ENCODE data around the gene FER. TPM values are rescaled to one million over a fixed set of nuclear protein-coding genes. Genes with fewer than 3 reads are reported as not detected.

FER gene
- polyA plus RNA-seq, 3 donors from 2014 or later, result 6.1 to 23.9 (median 17.9) TPM

DNA sequence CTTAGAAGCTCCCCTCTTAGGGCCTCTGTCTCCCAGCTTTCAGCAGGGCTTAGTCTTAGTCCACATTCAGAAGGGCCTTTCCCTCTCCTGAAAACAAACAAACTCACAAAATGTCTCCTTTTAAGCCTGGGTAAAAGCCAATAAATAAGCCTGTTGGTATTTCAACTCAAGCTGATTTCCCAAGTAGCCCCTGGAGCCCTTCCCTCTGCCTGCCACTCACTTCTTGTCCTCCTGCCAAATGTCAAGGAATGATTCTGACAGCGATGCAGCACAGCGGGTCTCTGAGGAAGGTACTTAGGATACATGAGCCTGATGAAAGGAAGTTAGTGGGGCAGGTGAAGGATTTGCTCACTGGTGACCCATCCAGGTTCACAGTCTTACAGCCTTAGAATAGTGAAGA is 451.6 kb downstream of the FER start:
- Mint-ChIP-seq H3K4me3 (no peak overlapping the region), H3K36me3 (peaks cover 0 to 7% (median 0%) of the 10 kb centered on the region in 3 donors), H3K27me3 (ENCODE audit: low read depth in 3 of 3) (peaks cover 0 to 2% (median 0%) of the 10 kb centered on the region in 3 donors), H3K9me3 (peaks cover 0 to 3% (median under 1%) of the 10 kb centered on the region in 6 donors), H3K27ac (no peak overlapping the region), H3K4me1 (no peaks in the 10 kb centered on the region)
- DNase-seq, result no peak

DNA sequence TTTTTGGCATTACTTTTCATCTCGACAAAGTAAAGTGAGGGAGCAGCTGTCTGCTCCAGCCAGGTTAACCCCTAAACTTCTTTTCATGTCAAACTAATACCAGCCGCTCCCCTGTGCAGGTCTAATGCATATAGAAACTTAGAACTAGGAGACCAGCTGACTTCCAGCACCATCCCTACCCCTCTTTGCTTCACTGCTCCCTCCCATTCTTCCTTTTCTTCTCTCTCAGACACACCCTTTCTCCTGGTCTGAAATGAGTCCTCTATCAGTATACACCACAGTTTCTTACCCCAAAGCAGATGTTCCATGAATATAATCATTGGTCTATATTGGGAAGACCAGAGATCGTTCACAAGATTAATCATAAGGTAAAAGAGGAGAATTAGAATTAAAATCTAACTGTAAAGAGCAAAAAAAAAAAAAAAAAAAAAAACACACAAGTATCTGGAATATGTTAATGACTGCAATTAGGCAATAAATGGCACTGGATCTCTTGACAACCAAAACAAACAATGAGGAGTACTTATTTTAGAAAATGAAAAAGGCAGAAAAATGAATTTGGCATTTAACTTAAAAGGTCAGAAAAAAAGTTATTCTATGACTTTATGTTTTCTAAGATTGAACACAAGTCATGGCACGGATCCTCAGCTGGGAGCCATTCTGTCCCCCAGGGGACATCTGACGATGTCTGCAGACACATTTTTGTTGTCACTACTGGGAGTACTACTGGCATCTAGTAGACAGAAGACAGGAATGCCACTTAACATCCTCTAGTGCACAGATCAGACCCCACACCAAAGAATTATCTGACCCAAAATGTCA is 452.3 kb downstream of the FER start:
- Mint-ChIP-seq H3K36me3 (peaks cover 0 to 7% (median 0%) of the 10 kb centered on the region in 3 donors), H3K4me1 (no peaks in the 10 kb centered on the region), H3K4me3 (no peak overlapping the region), H3K27me3 (ENCODE audit: low read depth in 3 of 3) (peaks cover 0 to 4% (median 0%) of the 10 kb centered on the region in 3 donors), H3K9me3 (peaks cover 0 to 8% (median 5%) of the 10 kb centered on the region in 6 donors), H3K27ac (no peak overlapping the region)
- no peak for DNase-seq

DNA sequence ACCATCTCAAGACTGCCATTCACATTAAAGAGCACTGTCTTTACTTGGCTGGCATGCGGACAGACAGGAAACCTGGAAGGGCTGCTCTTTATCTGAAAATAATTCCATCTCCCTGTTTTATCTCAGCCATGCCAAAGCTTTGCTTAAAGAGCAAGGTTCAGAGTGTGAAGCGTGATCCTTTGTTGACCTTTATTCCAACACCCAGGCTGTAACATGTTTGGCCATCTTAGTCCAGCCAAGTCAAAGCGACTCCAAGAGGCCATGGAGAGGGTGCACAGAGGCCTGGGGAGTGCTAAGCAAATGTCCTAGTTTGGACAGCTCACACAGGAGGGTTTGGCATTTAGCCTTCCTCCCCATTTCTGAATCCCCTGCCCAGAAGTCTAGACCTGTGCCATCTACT is 467.3 kb downstream of the FER start:
- no peaks in the 10 kb centered on the region for H3K4me1 Mint-ChIP-seq
- DNase-seq, result no peak
- H3K4me3 Mint-ChIP-seq, result no peak overlapping the region
- peaks cover 0 to 4% (median 0%) of the 10 kb centered on the region in 3 donors for H3K36me3 Mint-ChIP-seq
- no peak overlapping the region for H3K27ac Mint-ChIP-seq
- H3K9me3 Mint-ChIP-seq, result peaks cover 0 to 21% (median 14%) of the 10 kb centered on the region in 6 donors
- peaks cover 1 to 3% (median 2%) of the 10 kb centered on the region in 3 donors for H3K27me3 Mint-ChIP-seq (ENCODE audit: low read depth in 3 of 3)

DNA sequence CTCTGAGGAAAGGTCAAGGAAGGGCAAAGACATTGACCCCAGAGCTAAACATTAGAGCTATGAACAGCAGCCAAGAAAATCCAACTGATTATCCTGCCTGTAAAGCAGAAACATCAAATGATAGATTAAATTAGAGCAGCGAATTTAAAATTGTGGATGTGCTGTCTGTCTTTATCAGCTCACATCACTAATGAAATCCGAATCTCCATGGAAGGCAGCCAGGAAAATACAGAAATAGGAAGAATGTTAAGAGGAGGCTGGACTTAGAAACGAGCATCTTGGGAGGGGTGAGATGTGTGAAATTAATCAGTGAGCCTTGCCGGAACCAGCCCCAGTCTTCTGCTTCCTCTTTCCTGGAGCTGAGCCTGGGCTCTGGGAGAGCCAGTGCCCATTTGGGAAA is 471.1 kb downstream of the FER start:
- Mint-ChIP-seq H3K4me3 (no peak overlapping the region), H3K36me3 (no peaks in the 10 kb centered on the region), H3K4me1 (no peaks in the 10 kb centered on the region), H3K27ac (no peak overlapping the region), H3K27me3 (ENCODE audit: low read depth in 3 of 3) (peaks cover 0 to 1% (median 0%) of the 10 kb centered on the region in 3 donors), H3K9me3 (peaks cover 0 to 8% (median 0%) of the 10 kb centered on the region in 6 donors)
- DNase-seq, result no peak

DNA sequence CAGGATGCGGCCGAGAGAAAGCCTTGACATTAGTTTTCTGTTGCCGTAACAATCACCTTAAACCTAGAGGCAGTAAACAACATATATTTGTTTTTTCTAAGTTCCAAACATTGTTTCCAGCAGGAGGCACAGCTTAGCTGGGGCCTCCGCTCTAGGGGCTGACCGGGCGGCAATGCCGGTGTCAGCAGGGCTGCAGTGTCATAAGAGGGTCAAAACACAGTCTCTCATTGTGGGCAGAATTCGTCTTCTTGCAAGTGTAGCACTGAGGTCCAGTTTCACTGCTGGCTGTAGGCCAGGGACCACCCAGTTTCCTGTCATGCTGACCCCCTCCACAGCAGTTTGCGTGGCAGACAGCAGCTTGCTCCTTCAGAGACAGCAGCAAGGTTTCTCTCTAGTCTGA is 475.8 kb downstream of the FER start:
- Mint-ChIP-seq H3K4me1 (no peaks in the 10 kb centered on the region), H3K4me3 (no peak overlapping the region), H3K27me3 (ENCODE audit: low read depth in 3 of 3) (peaks cover 0 to 8% (median 0%) of the 10 kb centered on the region in 3 donors), H3K27ac (no peak overlapping the region), H3K36me3 (no peaks in the 10 kb centered on the region), H3K9me3 (peaks cover 0 to 2% (median 0%) of the 10 kb centered on the region in 6 donors)
- no peak for DNase-seq

DNA sequence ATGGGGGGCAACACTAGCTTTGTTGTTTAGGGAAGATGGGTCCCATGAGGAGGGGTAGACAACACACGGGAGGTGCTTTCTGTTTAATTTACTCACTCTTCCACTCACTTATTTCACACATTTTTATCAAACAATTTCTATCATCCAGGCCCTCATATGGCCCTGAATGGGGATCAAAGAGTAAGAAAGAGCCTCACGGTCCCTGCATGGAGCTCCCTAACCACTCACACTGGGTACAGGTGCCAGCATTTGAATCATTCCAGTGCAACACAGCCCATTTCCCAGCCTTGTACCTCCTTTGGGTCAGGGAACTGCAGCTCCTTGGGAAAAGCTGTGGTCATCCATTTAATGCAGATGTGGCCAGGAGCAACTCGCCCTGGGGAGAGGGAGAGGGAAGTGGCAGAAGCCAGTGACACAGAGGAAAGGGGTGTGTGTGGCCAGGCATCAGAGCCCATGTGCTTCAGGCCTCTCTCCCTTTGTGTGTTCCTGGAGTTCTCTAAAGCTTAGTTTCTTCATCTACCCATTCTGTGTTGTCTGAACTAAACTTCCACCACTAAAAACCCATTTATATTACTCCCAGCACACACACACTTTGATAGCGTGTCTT is 476.7 kb downstream of the FER start:
- no peaks in the 10 kb centered on the region for H3K36me3 Mint-ChIP-seq
- no peak for DNase-seq
- no peak overlapping the region for H3K4me3 Mint-ChIP-seq
- no peak overlapping the region for H3K27ac Mint-ChIP-seq
- H3K4me1 Mint-ChIP-seq, result no peaks in the 10 kb centered on the region
- H3K9me3 Mint-ChIP-seq, result no peaks in the 10 kb centered on the region
- H3K27me3 Mint-ChIP-seq (ENCODE audit: low read depth in 3 of 3), result peaks cover 0 to 8% (median 0%) of the 10 kb centered on the region in 3 donors

DNA sequence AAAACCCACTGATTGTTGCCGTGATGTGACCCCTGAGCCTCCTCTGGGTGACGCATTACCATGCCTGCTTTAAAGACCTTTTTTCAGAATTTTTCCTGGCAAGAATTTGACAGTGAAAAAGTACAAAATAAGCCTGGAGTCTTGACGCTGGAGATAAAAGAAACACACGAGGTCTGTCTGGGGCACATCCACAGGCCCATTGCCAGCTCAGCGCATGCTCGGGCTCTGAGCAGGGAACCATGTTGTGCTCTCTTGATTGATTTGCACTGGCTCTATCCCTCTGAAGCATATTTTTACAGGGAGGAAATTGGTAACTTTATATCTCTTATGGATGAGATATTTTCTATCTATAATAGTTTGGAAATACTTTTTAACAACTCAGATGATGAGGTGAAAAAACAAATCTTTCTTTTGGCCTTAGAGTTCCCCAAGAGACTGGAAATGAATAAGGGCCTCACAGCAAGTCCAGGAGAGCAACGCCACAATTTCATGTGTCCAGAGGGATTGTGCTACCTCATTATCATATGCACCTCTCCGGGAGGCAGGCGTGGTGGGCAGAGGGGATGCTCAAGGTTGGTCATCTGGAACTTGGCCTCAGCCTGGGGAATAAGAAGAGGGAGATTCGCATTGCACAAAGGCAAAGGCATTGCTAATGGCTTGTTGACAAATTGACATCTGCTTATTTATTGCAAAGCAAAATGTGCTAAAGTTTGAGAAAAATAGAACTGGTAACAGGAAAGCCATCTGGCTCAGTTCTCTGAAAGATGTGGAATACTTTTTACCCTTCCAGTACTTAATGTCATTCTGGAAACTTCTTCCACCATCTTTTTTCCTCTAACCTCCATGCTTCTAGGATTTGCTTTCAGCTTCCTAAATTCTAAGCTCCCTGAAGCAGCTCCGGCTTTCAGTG is 478.3 kb downstream of the FER start:
- Mint-ChIP-seq H3K36me3 (no peaks in the 10 kb centered on the region), H3K9me3 (no peaks in the 10 kb centered on the region), H3K4me3 (no peak overlapping the region), H3K27ac (no peak overlapping the region), H3K4me1 (no peaks in the 10 kb centered on the region), H3K27me3 (ENCODE audit: low read depth in 3 of 3) (peaks cover 0 to 8% (median 0%) of the 10 kb centered on the region in 3 donors)
- DNase-seq, result no peak

DNA sequence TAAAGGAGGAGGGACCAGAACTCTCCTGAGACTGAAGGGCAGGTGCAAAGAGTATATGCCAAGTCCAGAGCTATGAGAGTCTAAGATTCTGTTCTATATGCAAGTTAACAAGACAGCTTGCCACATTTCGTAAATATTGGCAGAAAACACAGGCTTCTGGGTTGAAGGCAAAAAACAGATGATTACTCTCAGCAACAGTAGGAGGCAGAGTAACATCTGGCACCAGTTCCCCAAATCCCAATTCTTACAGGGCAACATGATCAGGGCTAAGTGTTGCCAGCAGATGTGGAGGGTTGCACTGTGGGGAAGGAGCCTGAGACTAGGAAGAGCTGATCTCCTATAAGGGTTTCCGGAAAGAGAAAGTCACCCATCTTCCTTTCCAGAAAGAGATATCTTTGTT is 482.7 kb downstream of the FER start:
- Mint-ChIP-seq H3K9me3 (peaks cover 0 to 2% (median 0%) of the 10 kb centered on the region in 6 donors), H3K27ac (no peak overlapping the region), H3K4me1 (no peaks in the 10 kb centered on the region), H3K4me3 (no peak overlapping the region), H3K36me3 (peaks cover 0 to 4% (median 0%) of the 10 kb centered on the region in 3 donors), H3K27me3 (ENCODE audit: low read depth in 3 of 3) (peaks cover 0 to 14% (median 0%) of the 10 kb centered on the region in 3 donors)
- no peak for DNase-seq

DNA sequence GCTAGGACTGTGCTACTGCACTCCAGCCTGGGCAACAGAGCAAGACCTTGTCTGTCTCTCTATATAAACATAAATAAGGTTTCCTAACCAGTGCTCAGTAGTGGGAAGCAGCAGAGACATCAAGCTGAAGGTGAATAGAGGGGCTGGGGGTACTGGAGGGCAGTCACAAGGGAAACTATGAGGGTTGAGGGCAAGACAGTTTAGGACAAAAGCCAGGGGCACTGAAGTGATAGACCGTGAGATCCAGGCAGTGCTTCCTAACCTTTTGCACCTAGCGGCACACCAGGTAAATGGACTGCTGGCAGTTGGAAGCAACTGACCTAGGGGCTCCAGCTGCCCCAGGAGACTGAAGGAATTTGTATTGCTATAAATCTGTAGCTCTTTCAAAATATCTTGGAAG is 483.6 kb downstream of the FER start:
- peaks cover 0 to 2% (median 0%) of the 10 kb centered on the region in 6 donors for H3K9me3 Mint-ChIP-seq
- H3K27me3 Mint-ChIP-seq (ENCODE audit: low read depth in 3 of 3), result peaks cover 0 to 14% (median 0%) of the 10 kb centered on the region in 3 donors
- no peak overlapping the region for H3K4me3 Mint-ChIP-seq
- DNase-seq, result no peak
- no peaks in the 10 kb centered on the region for H3K4me1 Mint-ChIP-seq
- H3K27ac Mint-ChIP-seq, result no peak overlapping the region
- H3K36me3 Mint-ChIP-seq, result peaks cover 0 to 4% (median 0%) of the 10 kb centered on the region in 3 donors

DNA sequence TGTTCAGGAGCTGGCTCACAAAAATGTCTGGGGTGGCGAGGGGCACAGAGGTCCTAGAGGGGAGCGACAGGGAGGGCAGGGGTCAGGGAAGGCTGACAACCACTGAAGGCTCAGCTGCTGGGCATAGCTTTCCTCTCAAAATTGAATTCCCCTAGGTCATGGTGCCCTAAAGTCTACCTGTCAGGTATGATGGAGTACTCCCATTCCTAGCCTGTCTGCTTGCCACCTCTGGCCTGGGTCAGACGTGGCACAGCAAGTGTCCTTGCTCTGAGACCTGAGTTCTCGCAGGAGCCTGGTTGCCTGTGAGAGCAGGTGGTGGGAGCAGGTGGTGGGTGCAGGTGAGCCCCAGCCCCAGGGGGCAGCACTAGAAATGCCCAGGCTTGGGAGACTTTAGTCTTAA is 486.7 kb downstream of the FER start:
- peaks cover 0 to 5% (median 0%) of the 10 kb centered on the region in 3 donors for H3K27me3 Mint-ChIP-seq (ENCODE audit: low read depth in 3 of 3)
- H3K9me3 Mint-ChIP-seq, result peaks cover 0 to 2% (median 0%) of the 10 kb centered on the region in 6 donors
- no peak overlapping the region for H3K4me3 Mint-ChIP-seq
- DNase-seq, result no peak
- H3K36me3 Mint-ChIP-seq, result peaks cover 0 to 4% (median 3%) of the 10 kb centered on the region in 3 donors
- no peaks in the 10 kb centered on the region for H3K4me1 Mint-ChIP-seq
- no peak overlapping the region for H3K27ac Mint-ChIP-seq

DNA sequence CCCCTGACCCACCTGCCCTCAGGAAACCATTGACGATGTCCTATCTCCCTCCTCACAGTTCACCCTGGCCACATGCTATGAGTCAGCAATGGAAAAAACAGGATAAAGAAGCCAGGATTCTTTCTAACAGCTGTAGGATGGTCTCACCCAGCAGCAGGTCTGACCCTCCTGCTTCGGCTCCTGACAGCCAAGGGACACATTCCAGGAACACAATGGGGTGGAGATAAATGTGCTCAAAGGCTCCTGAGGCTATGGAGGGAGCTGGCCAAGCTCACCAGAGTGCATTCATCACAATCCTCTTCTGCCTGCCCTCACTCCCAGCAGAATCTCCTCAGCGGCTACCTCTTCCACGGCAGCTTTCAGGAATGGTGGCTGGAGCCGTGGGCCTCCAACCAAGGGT is 491.8 kb downstream of the FER start:
- DNase-seq, result no peak
- Mint-ChIP-seq H3K27ac (no peak overlapping the region), H3K9me3 (peaks cover 0 to 4% (median 0%) of the 10 kb centered on the region in 6 donors), H3K4me3 (no peak overlapping the region), H3K4me1 (no peaks in the 10 kb centered on the region), H3K36me3 (peaks cover 0 to 4% (median 3%) of the 10 kb centered on the region in 3 donors), H3K27me3 (ENCODE audit: low read depth in 3 of 3) (no peaks in the 10 kb centered on the region)

DNA sequence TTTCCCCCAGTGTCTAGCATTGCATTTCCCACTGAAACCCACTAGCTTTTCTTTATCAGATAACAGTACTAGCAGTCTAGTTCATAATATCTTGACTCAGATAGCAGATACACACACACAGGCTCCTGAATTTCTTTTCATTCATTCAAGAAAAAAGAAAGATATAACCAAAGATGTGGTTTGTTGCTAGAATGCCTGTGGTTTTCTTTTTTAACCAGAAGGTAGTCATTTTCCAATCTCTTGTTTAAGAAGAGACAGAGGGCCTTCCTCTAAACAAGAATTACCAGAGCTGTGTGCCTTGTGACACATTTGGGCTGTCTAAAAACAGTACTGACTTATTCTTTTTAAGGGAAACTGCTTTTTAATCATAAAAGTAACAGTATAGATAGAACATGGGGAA is 494.8 kb downstream of the FER start:
- DNase-seq, result no peak
- Mint-ChIP-seq H3K4me3 (no peak overlapping the region), H3K4me1 (no peaks in the 10 kb centered on the region), H3K36me3 (peaks cover 5 to 11% (median 8%) of the 10 kb centered on the region in 3 donors), H3K27ac (no peak overlapping the region), H3K9me3 (peaks cover 4 to 17% (median 10%) of the 10 kb centered on the region in 6 donors), H3K27me3 (ENCODE audit: low read depth in 3 of 3) (no peaks in the 10 kb centered on the region)

DNA sequence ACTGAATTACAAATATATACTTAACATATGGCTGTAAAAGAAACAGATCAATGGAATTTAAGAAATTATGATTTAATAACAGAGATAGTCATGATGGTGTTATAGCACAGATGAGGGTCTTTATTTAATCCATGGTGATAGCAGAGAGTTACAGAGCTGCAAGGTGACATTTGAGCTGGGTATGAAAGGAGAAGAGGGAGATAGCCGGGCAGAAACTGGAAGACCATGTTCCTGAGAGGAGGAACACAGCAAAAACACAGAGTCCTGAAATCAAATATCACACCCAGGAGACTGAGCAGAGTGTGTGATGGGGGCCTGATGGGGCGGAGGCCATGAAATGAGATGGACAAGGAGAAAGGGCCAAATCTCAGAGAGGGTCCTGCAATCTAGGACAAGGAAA is 498.7 kb downstream of the FER start:
- peaks cover 0 to 1% (median 0%) of the 10 kb centered on the region in 3 donors for H3K27me3 Mint-ChIP-seq (ENCODE audit: low read depth in 3 of 3)
- DNase-seq, result no peak
- H3K4me1 Mint-ChIP-seq, result no peaks in the 10 kb centered on the region
- H3K9me3 Mint-ChIP-seq, result peaks cover 4 to 17% (median 9%) of the 10 kb centered on the region in 6 donors
- H3K27ac Mint-ChIP-seq, result no peak overlapping the region
- H3K4me3 Mint-ChIP-seq, result no peak overlapping the region
- peaks cover 5 to 8% (median 8%) of the 10 kb centered on the region in 3 donors for H3K36me3 Mint-ChIP-seq

All from immature natural killer cell (primary cell).